HEK293 (cell line): ENCODE data around the gene APOB.

Source experiments
- ATF2 ChIP-seq: fragments of 450-650 bp; formaldehyde crosslinking; IDR thresholded peaks from 2 replicates; pipeline ENCODE4 v1.5.1; 2016; ENCODE audit warnings: missing biosample characterization, missing genetic modification characterization, low read depth
- CTCF ChIP-seq: fragments of 450-650 bp; formaldehyde crosslinking; IDR thresholded peaks from 2 replicates; pipeline ENCODE4 v1.5.1; 2016; ENCODE audit warnings: missing biosample characterization, missing genetic modification characterization
- INSM2 ChIP-seq: fragments of 450-650 bp; formaldehyde crosslinking; IDR thresholded peaks from 2 replicates; pipeline ENCODE4 v1.5.1; 2016; ENCODE audit warnings: missing biosample characterization, missing genetic modification characterization
- REST ChIP-seq: fragments of 450-650 bp; formaldehyde crosslinking; IDR thresholded peaks from 2 replicates; pipeline ENCODE4 v1.5.1; 2016; ENCODE audit warnings: missing biosample characterization, missing genetic modification characterization
- YY1 ChIP-seq: fragments of 450-650 bp; formaldehyde crosslinking; IDR thresholded peaks from 2 replicates; pipeline ENCODE4 v1.5.1; 2018; ENCODE audit warnings: missing biosample characterization, missing genetic modification characterization
- ZEB2 ChIP-seq: fragments of 450-650 bp; formaldehyde crosslinking; IDR thresholded peaks from 2 replicates; pipeline ENCODE4 v1.5.1; 2016; ENCODE audit warnings: missing biosample characterization, missing genetic modification characterization
- ZNF138 ChIP-seq: fragments of 450-650 bp; formaldehyde crosslinking; IDR thresholded peaks from 2 replicates; pipeline ENCODE4 v1.5.1; 2016; ENCODE audit warnings: missing biosample characterization, missing genetic modification characterization, borderline replicate concordance
- ZNF239 ChIP-seq: fragments of 450-650 bp; formaldehyde crosslinking; IDR thresholded peaks from 2 replicates; pipeline ENCODE4 v1.5.1; 2016; ENCODE audit warnings: missing biosample characterization, missing genetic modification characterization
- ZNF274 ChIP-seq, 2 experiments: fragments of 200-500 bp in 1 of 2; fragments of 450-650 bp in 1 of 2; sonication (Bioruptor generic) in 1 of 2; formaldehyde crosslinking in 1 of 2; IDR thresholded peaks; 2 replicates each; pipeline versions ENCODE4 v1.5.1 to v1.6.1; 2014 to 2016; ENCODE audit warnings: borderline replicate concordance in 1 of 2, inconsistent platforms in 1 of 2, low read length in 1 of 2, missing biosample characterization in 1 of 2, missing genetic modification characterization in 1 of 2
- ZNF571 ChIP-seq: fragments of 450-650 bp; formaldehyde crosslinking; IDR thresholded peaks from 2 replicates; pipeline ENCODE4 v1.5.0; 2017; ENCODE audit warnings: missing biosample characterization, missing genetic modification characterization
- ZNF645 ChIP-seq: fragments of 450-650 bp; formaldehyde crosslinking; IDR thresholded peaks from 2 replicates; pipeline ENCODE4; 2016; ENCODE audit warnings: missing biosample characterization, missing genetic modification characterization
- ZNF670 ChIP-seq: fragments of 450-650 bp; formaldehyde crosslinking; IDR thresholded peaks from 2 replicates; pipeline ENCODE4 v1.5.1; 2016; ENCODE audit warnings: missing biosample characterization, missing genetic modification characterization, low read depth
- ZNF776 ChIP-seq: fragments of 450-650 bp; formaldehyde crosslinking; IDR thresholded peaks from 2 replicates; pipeline ENCODE4 v1.5.0; 2017; ENCODE audit warnings: missing biosample characterization, missing genetic modification characterization, borderline replicate concordance

- TF ChIP-seq REST (tag by site-specific recombination) (no peak), ZNF776 (no peak), CTCF (tag by site-specific recombination) (no peak), ZEB2 (tag by site-specific recombination) (no peak), ZNF645 (no peak), ZNF274 (IDR thresholded peaks at IDR 0.05; ENCODE audit: low read length) (no peak), ZNF274 (tag by site-specific recombination; IDR thresholded peaks at IDR 0.05; ENCODE audit: borderline replicate concordance) (no peak), YY1 (no peak), ZNF138 (tag by site-specific recombination) (no peak), ZNF670 (tag by site-specific recombination) (no peak), ATF2 (tag by site-specific recombination) (no peak), ZNF239 (tag by site-specific recombination) (no peak), ZNF571 (no peak), INSM2 (tag by site-specific recombination) (no peak)
Measured at GRCh38 chr2:21035974-21036707, 7.7 kb downstream of the APOB start.
